SKM-1 treated with dmso at 0.1 percent for 144 hours (cell line): ENCODE data around the gene ZNRD2.
"Not testable (repeated sequence)": the region's sequence is repeated elsewhere in the genome, so short reads cannot be mapped to it uniquely, and the experiment has no call there.

ENCODE experiments used
- DNase-seq: peaks from one replicate; lab custom pipeline; 2025; ENCODE audit not compliant: unreplicated experiment; lab: John Stamatoyannopoulos, UW

ZNRD2 gene

GRCh38 chr11:65555693-65556231 lies 14.5 kb upstream of the ZNRD2 start:
- peak; percentile 32 for DNase-seq

DNA sequence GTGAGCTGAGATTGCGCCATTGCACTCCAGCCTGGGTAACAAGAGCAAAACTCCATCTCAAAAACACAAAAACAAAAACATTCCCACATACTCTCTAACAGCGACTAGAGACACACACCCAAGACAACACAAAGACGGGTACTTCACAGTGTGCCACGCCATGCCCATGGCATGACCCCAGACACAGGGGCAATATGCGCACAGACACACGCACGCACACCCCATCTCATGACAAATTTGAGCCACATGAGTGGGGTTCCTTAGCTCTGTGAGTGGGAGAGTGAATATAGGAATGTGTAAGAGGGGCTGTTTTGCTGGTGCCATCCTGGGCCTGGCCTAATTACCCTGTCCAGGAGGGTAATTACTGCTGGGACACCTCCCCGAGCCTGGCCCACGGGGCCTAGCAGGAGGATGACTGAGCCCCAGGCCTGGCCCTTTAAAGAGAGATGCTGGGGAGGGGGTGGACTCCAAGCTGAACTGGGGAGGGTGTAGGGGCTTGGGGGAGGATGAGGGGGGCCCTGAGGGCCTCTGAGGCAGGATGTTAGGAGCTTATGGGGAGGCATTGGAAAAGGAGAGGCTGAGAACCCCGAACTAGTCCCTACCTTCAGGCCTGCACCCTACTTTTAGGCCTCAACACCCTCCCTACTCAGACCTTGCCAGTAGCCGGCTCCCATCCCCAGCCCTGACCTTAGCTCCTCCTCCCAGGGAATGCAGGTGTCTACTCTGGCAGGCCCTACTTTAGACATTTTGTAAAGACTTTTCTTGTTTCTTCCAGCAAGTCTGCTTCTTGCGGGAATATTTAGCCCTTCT lies 13.6 kb upstream of the ZNRD2 start:
- no peak for DNase-seq

DNA sequence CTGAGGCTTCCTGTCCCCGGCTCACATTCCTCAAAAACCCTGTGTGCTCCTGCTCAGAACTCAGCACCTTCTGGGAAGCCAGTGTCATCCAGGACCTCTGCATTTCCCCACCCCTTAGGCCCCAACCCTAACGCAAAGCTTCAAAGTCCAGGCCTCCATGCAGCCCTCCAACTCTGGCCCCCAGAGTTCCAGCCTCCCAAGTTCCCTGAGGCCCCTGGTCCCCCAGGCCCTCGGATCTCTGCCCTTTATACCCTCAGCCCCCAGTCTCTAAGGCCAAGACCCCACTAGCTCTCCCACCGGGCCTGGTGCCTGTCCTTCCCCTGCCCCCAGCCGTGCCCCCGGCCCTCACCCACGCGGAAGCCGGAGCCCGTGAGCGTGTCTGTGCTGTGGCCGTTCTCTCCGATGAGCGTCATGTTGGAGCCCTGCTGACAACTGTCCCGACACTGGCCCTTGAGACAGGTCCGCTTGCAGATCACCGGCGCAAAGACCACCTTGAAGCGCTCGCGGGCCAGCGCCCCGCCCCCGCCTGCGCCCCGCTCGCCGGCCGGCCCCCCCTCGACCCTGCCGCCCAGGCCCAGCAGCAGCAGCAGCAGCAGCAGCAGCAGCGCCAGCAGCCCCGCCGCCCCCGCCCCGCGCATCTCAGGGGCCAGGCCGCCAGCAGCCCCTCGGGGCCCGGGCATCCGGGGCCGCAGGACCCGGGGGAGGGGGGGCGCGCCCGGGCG lies 12.8 kb upstream of the ZNRD2 start:
- no peak for DNase-seq

DNA sequence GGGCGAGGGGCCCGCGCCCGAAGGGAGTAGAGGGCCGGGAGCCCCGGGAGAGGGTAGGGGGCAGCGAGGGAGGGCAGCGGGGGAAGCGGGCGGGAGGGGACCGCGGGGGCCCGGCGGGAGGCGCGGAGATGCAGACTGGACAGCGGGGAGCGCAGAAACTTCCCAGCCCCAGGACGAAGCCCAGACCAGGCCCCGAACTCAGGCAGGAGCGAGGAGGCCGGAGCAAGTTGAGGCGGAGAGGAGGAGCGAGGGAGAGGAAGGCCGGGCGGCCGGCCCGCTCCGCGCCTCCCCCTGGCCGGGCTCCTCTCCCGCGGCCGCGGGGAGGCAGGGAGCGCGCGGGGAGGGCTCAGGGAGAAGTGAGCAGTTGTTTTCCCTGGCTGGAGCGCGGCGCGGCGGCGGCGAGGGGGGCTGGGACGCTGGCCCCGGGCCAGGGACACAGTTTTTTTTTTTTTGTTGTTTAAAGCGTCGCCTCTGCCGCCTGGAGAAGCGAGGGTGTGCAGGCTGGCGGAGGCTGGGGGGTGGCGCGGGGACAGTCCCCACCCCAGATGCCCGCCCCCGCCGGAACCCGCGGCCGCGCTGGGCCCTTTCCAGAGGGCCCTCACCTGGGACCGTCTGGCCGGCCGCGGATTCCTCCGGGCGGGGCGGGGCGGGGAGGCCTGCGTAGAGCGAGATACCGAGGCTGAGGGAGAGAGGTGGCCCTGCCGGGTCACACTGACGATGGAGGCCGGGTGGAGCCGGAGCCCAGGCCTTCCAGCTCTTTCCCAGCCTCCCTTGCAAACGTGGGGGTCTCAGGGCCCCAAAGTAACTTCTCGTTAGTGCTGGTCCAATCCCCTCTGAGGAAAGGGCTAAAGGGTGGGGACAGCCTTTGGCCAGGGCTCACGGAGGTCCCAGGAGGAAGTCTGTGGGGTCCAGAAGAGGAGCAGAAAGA lies 12.0 kb upstream of the ZNRD2 start, which contains the start of gene LTBP3:
TSS of gene LTBP3 (minus strand) at position 358 of the 928 bp plus-strand sequence. CDS start 400 bp downstream, outside the sequence.
- DNase-seq, result peak; percentile 8

DNA sequence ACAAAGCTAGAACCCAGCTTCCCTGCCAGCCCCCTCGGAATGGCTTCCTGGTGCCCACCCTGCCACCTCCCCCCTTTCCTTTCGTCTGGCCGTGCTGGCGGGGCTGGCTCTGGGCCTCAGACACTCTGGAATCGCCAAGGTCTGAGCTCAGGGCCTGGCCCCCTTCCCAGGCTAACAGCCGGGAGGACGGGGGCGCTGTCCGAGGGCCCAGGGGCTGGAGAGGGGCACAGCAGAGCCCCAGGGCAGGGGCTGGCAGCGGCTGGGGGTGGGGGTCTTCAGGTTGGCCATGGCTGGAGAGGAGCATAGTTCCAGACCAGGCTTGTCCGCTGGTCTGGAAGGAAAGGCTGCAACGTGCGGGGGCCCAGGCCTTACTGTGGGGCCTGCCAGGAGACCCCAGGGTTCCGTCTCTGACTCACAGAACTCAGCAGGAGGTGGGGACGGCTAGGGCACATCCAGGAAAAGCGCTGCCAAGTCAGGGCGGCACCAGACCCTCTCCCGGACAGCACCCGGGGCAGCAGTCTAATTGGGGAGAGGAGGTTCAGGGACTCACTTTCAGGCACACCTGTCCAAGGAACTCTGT lies 11.3 kb upstream of the ZNRD2 start:
- DNase-seq, result no peak

DNA sequence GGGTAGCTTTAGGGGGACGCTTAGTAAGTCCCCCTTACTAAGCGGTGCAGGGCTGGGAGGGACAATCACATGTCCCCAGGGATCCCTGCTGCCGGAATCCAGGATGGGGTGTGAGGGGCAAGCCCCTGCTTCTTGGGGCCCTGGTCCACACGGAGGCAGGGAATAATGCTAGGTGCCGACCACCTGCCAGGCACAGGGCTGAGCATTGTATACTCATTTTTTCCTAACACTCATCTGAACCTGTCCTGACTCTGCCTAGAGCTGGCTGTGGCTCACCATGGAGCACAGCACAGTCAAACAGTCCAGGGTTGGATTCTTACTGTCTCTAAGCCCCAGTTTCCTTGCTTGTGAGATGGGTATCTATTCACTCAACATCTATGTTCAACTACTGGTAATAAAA lies 10.7 kb upstream of the ZNRD2 start:
- DNase-seq, result no peak

DNA sequence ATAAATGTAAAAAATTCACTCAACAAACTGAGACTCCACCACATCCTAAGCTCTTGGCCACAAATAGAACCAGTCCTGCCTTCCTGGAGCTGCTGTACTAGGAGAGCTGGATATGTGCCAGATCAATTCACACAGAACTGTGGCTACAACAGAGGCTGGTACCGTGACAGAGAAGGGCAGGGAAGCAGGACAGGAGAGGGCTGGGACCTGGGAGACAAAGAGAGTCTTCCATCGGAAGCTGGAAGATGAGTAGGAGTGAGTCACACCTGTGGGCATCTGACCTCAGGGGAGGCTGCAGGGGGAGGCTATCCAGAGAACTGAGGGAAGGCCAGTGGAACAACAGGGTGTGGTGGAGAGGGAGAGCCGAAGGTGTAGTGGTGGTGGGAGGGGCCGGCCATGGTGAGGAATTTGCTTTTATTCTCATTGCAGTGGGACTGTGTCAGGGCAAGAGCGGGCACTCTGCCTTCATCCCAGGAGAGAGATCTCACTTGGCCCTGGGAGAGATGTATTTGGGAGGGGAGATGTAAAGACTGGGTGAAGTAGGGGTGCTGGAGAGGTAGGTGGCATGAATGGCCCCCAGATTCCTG lies 10.2 kb upstream of the ZNRD2 start:
- DNase-seq, result no peak

- no peak for DNase-seq
Measured at GRCh38 chr11:65560555-65561418, 9.5 kb upstream of the ZNRD2 start.

- DNase-seq, result no peak
Measured at GRCh38 chr11:65562020-65562419, 8.3 kb upstream of the ZNRD2 start.

- no peak for DNase-seq
Measured at GRCh38 chr11:65562788-65563187, 7.5 kb upstream of the ZNRD2 start.

DNA sequence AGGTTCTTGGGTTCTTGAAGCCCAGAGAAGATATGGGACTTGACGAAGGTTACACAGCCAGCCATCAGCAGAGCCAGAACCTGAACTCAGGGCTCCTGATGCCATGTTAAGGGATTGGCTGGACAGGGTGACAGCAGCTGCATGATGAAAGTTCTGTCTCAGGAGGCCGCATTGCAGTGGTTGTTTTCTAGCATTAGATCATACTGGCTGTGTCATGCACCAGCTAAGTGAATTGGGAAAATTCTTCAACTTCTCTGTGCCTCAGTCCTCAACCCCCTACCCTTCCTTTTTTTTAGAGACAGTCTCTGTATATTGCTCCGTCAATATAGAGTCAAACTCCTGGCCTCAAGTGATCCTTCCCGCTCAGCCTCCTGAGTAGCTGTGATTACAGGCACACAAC lies 6.7 kb upstream of the ZNRD2 start:
- no peak for DNase-seq

DNA sequence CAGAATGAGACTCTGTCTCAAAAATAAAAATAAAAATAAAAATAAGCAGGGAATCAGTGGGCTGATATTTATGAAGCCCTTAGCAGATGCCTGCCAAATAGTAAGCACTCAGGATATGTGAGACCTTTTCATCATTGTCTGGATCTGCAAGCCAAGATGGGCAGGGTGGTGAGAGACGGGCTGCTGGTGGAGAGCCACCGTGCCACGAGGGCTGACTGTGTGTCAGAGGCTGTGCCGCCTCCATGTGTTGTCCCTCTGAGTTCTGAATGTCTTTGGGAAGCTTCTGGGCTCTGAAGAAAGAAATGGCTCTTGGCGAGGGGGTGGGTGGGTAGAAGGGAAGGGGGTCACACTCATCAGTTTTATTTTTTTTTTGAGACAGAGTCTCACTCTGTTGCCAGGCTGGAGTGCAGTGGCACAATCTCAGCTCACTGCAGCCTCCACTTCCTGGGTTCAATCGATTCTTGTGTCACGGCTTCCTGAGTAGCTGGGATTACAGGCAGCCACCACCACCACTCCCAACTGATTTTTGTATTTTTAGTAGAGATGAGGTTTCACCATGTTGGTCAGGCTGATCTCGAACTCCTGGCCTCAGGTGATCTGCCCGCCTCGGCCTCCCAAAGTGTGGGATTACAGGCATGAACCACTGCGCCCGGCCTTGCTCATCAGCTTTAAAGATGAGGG lies 5.3 kb upstream of the ZNRD2 start:
- not testable (repeated sequence) for DNase-seq

GRCh38 chr11:65565624-65566453 lies 4.4 kb upstream of the ZNRD2 start:
- no peak for DNase-seq

DNA sequence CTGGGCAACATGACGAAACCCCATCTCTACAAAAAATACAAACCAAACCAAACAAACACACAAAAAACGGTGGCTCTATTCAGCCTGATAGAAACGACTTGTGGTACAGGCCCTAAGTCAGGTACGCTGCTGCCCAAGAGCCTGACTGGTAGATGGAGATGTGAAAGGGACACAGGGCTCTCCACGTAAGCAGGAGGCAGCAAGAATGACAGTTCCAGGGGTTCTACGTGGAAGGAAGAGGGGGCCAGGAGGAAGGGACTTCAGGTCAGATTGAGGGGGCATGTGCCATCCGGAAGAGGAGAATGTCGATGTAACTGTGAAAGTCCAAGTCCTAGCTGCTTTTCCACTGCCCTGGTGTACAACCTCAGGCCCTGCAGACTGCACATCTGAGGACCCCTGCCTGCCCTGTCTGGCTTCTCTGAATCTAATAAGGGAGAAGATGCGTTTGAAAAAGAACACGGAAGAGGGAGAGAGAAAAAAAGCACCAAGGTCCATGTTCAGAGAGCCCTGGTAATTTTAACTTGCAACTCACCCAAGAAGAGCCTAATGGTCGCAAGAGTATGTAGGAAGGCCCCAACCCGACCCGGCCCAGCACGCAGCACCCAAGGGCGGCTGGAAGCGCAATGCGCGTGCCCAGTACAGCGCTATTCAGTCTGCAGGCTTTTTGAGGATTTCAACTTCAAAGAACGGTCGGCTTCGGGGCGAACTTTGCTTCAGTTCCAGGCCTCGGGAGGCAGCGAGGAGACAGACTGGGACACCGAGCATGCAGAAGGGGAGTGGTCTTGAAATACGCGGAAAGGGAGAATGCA lies 909 bp upstream of the ZNRD2 start:
- DNase-seq, result peak; percentile 56

- no peak for DNase-seq
Measured at GRCh38 chr11:65571420-65571819, 1.1 kb downstream of the ZNRD2 start.

DNA sequence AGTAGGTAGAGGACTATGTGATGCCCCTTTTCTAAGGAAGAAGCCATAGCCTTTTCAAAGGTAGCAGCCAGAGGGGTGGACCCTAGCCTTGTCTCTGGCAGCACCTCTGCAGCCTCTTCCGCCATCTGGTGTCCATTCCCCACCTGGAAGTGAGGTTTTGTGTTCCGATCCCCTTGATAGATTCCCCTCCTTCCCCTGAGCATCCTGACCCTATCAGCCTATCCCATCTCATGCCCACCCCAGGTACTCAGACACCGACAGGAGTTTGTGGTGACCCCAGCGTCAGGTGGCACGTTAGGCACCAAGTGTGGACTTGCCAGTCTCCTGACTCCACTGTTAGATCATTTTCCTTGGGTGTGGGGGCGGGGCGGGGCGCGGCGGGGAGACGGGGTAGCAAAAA lies 1.7 kb downstream of the ZNRD2 start:
- DNase-seq, result no peak
